Fibroblast of mammary gland (primary cell): ENCODE results near the gene RAMP1.

Experiments
- DNase-seq: peaks from one replicate; pipeline ENCODE4 v3.0.0-alpha.2; 2010; ENCODE audit warnings: low read depth
- H3K4me3 ChIP-seq: 2 replicates; pipeline ENCODE4 v1.5.1; 2011; ENCODE audit warnings: low read depth, mild to moderate bottlenecking, low read length, moderate library complexity; ENCODE audit not compliant: control insufficient read depth
- TF ChIP-seq, protein P1 (sequence below): conservative IDR thresholded peaks from 2 replicates; pipeline ENCODE4 v1.5.1; 2011; ENCODE audit warnings: low read depth, low read length, inconsistent platforms; ENCODE audit not compliant: control insufficient read depth, insufficient read depth

RAMP1 gene

GRCh38 chr2:237859533-237860272 is at the start of gene RAMP1:
TSS of gene RAMP1 (plus strand) at chr2:237859623. CDS start at chr2:237859676, 53 bp downstream.
- TF ChIP-seq, protein P1, sequence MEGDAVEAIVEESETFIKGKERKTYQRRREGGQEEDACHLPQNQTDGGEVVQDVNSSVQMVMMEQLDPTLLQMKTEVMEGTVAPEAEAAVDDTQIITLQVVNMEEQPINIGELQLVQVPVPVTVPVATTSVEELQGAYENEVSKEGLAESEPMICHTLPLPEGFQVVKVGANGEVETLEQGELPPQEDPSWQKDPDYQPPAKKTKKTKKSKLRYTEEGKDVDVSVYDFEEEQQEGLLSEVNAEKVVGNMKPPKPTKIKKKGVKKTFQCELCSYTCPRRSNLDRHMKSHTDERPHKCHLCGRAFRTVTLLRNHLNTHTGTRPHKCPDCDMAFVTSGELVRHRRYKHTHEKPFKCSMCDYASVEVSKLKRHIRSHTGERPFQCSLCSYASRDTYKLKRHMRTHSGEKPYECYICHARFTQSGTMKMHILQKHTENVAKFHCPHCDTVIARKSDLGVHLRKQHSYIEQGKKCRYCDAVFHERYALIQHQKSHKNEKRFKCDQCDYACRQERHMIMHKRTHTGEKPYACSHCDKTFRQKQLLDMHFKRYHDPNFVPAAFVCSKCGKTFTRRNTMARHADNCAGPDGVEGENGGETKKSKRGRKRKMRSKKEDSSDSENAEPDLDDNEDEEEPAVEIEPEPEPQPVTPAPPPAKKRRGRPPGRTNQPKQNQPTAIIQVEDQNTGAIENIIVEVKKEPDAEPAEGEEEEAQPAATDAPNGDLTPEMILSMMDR, result no peak
- no peak for DNase-seq
- peak within 1 kb of the TSS; percentile 34 for H3K4me3 ChIP-seq

DNA sequence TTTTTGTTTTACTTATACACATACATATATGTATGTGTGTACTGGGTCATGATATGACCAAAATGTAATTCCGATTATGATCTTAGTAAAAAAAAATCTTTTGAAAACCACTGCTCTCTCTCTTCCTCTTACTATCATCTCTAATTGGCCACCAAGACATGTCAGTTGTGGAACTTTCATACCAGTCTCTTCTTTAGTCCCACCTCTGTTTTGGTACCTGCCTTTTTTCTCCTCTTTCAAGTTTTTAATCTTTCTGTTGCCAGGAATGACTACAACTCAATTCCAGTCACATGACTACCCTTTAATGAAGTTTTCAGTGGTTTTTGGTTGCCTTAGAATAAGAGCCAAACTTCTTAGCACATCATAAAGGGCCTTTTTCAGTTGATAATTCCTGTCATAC is 43.8 kb upstream of the RAMP1 start:
- no peak for DNase-seq
- TF ChIP-seq, protein P1, result no peak
- no peak overlapping the region for H3K4me3 ChIP-seq

- H3K4me3 ChIP-seq, result no peak overlapping the region
- no peak for DNase-seq
- TF ChIP-seq, protein P1, result no peak
Observed at GRCh38 chr2:237816531-237816930, 42.9 kb upstream of the RAMP1 start.

GRCh38 chr2:237818066-237818473 is 41.4 kb upstream of the RAMP1 start:
- TF ChIP-seq, protein P1, result no peak
- DNase-seq, result peak; percentile 83
- no peak overlapping the region for H3K4me3 ChIP-seq

DNA sequence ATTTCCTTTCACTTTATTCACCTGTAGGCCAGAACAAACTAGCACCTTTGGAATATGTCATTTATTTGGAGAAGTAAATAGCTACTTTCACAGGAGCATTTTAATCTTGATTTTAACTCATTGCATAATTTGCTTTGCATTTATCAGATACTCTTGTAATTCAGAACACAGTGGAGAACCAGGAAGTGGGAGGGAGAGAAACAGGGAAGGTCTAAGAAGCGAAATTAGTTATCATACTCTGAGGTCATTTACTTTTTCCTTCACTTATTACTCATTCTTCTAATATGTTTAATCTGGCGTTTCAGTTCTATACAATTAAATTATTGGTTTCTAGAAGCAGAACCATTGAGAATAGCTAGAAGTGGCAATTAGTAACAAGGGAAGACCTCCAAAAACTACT is 40.2 kb upstream of the RAMP1 start:
- DNase-seq, result no peak
- no peak overlapping the region for H3K4me3 ChIP-seq
- TF ChIP-seq, protein P1, result no peak

GRCh38 chr2:237820421-237820820 is 39.0 kb upstream of the RAMP1 start:
- H3K4me3 ChIP-seq, result no peak overlapping the region
- no peak for DNase-seq
- TF ChIP-seq, protein P1, result no peak
